NCI-H1694 treated with DMSO at 0.1 percent for 48 hours (cell line): ENCODE data around the gene ANTXRL.
"Not testable (repeated sequence)": the region's sequence is repeated elsewhere in the genome, so short reads cannot be mapped to it uniquely, and the experiment has no call there.

Source experiments
- DNase-seq: peaks from one replicate; lab custom pipeline; 2025; lab: John Stamatoyannopoulos, UW

ANTXRL gene

DNA sequence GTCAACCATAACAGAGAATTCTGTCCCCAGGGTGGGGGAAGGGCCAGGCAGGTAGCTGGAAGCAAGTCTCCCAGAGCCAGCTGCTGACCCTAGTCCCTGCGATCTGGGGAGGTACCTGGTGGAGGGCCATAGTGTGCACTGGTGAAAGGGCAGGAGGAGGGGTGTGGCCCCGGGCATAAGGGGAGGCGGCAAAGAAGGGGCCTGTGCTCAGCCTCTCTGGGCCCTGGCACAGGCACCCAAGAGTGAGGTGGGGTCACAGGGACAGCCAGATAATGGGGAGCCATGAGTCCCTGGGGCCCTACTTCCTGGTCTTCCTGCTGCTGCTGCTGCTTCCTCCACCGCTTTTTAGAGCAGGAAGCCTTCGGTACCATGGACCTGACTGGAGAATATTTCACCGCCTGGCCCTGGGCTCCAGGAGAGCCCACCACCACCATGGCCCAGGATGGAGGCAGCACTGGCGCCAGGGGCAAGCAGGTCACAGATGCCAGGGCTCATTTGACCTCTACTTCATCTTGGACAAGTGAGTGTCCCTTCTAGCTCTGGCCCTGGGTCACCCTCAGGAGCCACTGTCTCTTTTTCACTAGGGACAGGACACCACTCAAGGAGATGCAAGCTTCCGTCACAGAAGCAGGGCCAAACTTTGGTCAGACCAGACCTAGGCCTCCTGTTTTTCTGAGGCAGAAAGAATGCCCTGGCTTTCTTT lies at the start of gene ANTXRL:
TSS of gene ANTXRL (plus strand) at position 7 of the 703 bp plus-strand sequence. CDS start at position 273, 266 bp downstream.
- no peak for DNase-seq

- DNase-seq = no peak
Measured at GRCh38 chr10:46237815-46238510, 48.8 kb upstream of the ANTXRL start.

DNA sequence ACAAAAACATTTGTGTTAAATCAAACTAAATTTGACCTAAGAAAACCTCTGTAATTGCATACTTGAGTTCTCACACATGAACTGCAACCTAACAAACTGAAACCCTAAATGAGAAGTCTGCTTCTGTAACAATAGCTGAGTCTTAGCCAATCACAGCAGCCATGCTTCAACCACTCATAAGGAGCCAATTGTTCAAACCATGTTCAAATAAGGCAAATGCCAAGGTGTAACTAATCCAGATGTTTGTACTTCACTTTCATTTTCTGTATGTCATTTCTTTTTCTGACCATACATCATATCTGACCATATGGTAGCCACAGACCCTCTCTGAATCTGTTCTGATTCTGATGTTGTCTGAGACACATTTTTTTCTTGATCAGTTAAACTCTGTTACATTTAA lies 47.5 kb upstream of the ANTXRL start:
- no peak for DNase-seq

DNA sequence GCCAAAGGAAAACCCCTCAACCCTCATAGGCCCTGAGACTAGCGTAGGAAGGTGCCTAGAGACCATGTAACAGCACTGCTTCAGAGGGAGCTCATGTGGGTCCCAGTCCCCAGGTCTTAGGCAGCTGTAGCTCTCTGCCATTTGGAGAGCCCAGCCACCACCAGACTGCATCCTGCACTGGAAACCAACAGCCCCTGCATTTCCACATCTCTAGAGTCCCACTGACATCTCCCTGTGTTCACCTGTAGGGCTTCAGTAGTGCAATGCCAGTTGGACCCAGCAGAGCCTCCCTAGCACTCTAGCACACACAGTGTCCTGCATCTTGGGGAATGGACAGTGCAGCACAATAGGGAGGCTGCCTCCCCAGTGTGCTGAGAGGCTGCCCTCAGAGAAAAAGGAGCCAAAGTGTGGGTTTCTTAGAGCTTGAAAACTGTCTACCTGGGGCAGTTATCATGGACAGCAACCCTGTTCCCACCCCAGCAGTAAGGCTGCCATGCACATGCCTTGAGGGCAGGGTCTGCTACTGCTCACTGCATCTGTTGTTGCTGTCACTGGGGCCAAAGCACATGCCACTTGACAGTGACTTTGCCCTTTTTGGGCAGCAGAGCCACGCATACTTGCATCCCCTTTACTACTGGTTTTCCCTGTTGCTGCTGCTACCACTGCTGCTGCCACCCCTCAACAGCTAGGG lies 46.7 kb upstream of the ANTXRL start:
- DNase-seq = no peak

- DNase-seq = no peak
Measured at GRCh38 chr10:46240684-46241565, 45.9 kb upstream of the ANTXRL start.

GRCh38 chr10:46245381-46245900 lies 41.4 kb upstream of the ANTXRL start:
- DNase-seq = no peak

DNA sequence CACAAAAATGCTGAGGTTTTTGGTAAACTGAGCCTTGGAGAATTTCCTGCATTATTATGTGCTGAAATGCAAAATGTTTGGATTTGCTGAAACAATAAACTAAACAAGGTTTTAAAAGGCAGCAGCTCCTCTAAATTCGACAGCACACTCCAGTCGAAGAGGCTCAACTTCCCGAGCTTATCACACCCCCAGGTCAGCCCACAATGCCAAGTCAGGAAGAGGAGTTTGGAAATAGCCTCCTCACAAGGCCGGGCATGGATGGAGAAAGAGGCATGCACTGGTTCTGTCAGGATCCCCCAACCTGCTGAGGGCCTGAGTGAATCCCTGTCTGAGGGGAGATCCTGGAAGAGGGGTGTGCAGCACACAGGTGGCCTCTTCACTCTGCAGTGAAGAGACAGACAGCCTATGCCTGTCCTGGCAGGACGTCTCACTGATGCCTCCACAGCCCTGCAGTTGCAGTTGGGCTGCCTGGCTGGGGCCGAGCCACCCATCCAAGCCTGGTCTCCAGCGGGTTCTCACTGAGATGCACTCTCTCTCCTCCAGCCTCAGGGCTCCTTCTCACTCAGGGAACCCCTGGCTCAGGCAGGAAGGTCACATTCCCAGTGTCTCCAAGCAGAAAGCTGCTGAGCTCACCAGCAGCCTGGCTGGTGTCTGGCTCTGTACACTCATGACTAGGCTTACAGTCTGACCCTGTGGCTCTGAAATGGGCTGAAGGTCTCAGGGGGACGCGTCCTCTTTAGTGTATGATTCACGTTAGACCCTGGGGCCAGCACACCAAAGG lies 40.2 kb upstream of the ANTXRL start:
- not testable (repeated sequence) for DNase-seq

- DNase-seq = no peak
Measured at GRCh38 chr10:46247181-46247475, 39.7 kb upstream of the ANTXRL start.

- peak; percentile 31 for DNase-seq
Measured at GRCh38 chr10:46247808-46248569, 38.8 kb upstream of the ANTXRL start.

- no peak for DNase-seq
Measured at GRCh38 chr10:46248651-46249146, 38.1 kb upstream of the ANTXRL start.

DNA sequence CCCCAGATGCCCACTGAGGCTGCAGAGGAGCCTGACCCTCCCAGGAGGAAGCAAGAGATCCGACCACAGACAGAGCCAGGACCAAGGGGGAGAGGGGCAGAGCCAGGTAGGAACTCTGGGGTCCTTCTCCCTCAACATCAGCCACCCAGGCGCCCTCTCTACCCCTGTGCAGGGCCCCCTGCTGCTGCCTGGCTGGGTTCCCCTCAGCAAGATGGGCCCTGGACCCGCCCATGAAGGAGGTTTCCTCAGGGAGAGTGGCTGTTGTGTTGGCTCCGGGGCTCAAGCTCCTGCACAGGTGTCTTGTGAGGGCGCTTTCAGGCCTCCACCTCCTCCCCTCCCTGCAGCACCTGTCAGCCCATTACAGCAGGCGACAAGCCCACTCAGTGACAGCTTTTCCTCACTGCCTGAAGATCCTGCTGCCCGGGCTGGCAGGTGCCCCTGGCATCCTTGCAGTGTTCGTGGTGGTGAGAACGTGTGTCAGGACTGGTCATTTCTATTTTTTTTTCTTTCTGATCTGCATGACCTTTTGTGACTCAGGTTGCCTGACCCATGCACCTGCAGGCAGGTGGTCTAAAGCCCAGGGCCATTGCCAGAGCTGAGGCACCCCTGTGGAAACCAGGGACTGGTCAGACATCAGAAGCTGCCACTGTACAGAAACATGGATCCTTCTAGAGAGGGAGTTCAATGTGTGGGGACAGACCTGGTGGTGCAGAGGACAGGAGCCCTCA lies 37.0 kb upstream of the ANTXRL start:
- not testable (repeated sequence) for DNase-seq

DNA sequence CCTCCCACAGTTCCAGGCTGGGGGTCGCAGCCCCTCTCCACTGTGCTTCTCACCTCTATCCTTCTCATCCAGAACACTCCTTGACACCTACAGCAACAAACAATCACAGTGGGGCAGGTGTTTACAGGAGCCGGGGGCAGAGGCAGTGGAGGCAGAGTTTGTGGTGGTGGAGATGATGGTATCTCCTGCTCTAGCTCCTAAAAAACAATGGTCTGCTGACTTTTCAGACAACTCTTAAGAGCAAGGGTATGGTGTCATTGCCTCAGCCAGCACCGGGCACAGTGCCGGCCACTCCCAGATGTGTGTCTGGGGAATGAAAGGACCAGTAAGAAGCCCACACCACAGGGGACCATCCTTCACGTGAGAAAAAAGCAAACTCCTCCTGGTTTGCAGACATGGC lies 36.3 kb upstream of the ANTXRL start:
- DNase-seq = no peak

DNA sequence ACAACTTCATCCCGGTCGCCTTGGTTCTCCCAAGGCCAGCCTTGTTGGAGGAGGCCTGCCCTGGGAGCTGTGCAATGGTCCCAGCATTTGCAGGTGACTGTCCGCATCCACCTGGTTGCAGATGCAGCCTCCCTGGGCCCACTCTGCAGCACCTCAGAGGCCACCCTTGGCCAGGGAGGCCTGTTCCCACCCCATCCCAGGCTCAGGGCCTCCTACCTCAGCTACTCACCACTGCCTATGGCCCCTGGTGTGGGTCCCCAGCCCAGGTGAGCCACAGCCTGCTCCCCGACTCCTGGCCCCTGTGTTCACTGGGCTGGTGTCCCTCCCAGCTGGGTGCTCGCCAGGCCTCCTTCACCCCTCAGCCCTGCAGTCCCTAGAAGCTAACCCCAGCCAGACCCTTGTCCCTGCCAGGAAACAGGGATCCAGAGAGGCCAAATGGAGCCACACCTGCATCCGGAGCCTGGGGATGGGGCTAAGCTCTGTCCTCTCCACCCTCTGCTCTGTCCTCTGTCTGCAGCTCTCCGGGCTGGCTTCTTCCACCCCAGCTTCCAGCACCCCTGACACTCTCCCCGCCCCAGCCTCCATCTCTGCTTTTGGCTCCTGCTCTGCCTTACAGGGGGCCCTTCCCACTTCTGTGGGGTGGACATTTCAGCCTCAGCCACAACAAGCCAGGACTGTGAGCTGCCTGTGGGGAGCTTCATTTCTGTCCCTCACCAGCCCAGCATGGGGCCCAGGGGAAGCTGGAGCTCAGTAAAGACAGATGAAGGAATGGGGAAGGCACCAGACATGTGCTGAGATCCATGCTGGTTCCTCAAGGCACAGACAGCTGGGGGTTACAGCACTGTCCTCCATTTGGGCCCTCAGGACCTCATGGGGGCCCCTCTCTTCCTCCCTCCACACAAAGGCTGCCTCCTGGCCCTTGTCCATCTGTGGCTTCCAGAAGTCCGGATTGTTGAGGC lies 35.6 kb upstream of the ANTXRL start:
- DNase-seq = no peak

DNA sequence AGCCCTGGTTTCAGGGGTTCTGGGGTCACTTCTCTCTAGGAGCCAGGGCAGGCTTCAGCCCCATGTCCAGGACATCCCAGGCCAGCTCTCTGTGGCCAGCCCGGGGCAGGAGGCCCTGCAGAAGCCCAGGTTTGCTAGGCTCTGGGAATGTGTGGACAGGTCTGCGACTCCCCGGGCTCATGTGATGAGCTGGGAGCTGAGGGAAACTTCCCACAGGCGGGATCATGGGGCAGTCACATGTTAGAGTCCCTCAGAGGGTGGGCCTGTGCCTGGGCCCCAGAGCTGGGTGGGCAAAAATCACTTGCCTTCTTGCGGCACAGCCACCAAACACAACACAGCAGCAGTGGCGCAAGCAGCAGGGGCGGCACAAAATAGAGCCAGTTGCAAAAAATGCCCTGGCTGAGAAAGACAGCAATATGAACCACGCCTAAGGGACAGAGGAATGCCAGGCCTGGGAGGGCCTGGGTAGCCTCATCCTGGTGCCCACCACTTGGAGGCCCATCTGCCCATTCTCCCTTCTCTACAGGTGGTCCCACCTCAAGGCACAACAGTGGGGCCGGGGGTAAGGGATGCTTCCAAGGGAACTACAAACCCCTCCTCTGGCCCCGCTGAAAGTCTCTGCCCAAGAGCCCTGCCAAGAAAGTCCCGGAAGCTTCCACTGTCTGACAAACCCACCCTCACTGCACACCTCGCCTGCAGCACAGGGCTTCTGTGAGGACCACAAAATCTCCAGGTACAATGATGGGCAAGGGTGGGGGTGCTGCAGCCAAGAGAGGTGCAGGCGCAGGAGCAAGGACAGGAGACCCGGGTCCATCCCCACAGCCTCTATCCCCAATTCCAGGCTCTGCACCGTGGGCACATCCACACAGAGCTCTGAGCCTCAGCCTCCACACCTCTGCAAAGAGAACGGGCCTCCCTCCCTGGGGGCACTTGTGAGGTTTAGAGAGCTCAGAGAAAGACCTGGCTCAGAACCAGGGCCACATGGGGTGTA lies 34.6 kb upstream of the ANTXRL start:
- no peak for DNase-seq

DNA sequence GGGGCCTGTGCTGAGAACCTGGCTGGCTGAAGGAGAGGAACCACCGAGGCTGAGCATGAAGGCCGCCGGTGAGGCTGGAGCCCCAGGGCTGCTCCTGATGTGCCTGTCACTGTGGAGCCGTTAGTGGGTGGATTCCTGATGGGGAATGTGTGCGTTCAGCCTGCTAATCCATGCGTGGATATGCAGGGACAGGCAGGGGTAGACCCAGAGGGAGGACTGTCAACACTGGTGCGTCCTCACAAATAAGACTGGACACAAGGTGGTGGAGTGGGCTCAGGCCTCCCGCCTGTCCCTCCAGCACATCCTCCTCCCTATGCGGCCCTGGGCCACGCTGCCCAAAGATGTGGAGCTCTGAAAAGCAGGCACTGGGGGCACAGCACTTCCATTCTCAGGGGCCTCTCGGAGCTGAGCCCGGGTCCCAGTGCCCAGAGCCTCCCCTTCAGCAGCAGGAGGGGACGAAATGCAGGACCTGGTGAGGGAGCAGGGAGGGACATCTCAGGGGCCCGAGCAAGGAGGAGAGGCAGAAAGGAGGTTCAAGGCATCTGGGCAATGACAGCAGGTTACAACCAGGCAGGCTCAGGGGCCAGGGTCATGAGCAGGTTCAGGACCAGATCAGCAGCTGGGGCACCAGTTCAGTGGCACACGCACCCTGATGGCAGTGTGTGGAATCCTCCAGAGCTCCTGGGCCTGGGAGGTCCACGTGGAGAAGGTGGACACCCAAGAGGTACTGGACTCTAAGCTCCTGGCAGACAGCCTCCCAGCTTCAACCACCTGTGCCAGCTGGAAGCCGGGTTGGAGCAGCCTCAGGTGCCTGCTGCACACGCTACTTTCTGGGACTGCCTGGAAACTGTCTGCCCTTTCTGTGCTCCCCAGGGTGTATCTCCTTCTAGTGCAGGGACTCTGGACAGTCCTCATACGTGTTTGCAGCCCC lies 33.5 kb upstream of the ANTXRL start:
- no peak for DNase-seq

- no peak for DNase-seq
Measured at GRCh38 chr10:46254007-46254383, 32.8 kb upstream of the ANTXRL start.
